Retina (tissue), 1 donor: ENCODE results near the gene CC2D1A.

Source experiments
- DNase-seq: peaks from one replicate; pipeline ENCODE4 v3.0.0-alpha.2; 2016

CC2D1A gene

GRCh38 chr19:13905634-13906520, at the start of gene CC2D1A, which contains the start of gene BRME1:
TSS of gene CC2D1A (plus strand) at chr19:13906201. CDS start at chr19:13906442, 241 bp downstream.
TSS of gene BRME1 (minus strand) at chr19:13906117. CDS start at chr19:13904892, 1,225 bp downstream.
- DNase-seq: peak; percentile 94

DNA sequence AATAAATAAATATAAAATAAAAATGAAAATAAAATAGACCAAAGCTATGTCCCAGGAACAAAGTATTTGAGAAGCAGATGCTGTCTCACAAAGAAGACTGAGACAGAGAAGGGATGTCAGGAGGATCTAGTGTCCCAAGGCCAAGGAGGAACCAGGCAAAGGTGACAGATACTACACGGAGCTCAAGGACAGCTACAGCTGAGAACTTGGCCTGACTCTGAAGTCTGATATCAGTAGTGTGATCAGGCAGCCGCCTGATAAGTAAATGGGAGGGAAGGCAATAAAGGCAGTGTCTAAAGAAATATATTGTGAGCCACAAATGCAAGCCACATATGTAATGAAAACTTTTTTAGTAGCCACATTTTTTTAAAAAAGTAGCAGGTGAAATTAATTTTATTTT, 49.5 kb upstream of the CC2D1A start:
- no peak for DNase-seq

DNA sequence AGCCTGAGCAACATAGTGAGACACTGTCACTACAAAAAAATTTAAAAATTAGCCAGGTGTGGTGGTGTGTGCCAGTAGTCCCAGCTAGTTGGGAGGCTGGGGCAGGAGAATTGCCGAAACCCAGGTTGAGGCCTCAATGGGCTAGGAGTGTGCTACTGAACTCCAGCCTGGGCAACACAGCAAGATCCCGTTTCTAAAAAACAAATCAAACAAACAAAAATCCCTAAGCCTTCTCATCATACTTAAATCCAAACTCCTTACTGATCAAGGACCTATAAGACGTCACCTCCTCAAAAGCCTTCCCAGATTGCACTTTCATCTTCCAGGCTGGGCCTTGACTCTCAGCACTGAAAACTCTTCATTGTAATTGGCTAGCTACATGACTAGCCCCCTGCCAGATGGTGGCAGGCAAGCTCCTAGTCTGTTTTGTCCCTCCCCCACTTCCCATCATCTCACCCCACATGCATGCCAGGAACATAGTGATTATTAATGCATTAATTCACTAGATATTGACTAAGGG, 46.6 kb upstream of the CC2D1A start:
- no peak for DNase-seq

- no peak for DNase-seq
Measured at GRCh38 chr19:13860679-13861391, 45.2 kb upstream of the CC2D1A start.

GRCh38 chr19:13861392-13861713, 44.6 kb upstream of the CC2D1A start:
- no peak for DNase-seq

DNA sequence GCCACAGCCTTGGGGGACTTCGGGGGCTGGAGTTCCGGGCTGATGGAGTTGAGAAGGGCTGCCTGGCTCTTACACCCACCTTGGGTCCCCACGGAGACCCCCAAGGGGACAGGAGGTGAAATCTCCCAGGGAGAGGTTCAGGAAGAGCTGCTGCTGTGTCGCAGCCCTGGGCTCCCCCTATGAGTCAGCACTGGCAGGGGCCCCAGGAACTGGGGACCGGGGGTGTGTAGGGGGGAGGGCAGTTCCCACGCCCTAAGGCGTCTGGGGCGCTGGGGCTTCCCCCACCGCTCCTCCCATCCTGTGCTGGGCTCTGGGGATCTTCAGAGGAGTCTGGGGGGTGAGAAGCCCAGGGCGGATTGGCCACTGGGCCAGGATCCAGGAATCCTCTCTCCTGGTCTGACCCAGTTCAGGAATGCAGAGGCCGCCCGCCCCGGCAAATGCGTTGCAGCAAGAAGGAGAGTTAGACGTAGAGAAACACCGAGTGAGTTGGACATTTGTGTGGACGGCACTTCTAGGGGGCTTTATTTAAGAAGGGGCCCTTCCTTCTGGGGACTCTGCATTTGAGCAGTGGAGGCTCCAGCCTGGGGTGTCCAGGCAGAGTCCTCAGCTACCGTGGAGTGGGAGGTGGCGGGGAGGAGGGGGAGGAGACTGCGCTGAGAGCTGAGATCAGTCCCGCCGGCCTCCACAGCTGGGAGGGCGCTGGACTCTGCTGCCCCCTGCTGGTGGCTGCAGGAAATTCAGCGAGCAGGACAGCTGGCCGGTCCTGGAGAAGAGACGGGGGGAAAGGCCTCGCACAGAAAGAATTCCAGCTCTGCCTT, 44.1 kb upstream of the CC2D1A start:
- DNase-seq: peak; percentile 96

- DNase-seq: peak; percentile 54
Measured at GRCh38 chr19:13864046-13864666, 41.8 kb upstream of the CC2D1A start.

GRCh38 chr19:13864667-13865570, 41.1 kb upstream of the CC2D1A start:
- DNase-seq: peak; percentile 60

DNA sequence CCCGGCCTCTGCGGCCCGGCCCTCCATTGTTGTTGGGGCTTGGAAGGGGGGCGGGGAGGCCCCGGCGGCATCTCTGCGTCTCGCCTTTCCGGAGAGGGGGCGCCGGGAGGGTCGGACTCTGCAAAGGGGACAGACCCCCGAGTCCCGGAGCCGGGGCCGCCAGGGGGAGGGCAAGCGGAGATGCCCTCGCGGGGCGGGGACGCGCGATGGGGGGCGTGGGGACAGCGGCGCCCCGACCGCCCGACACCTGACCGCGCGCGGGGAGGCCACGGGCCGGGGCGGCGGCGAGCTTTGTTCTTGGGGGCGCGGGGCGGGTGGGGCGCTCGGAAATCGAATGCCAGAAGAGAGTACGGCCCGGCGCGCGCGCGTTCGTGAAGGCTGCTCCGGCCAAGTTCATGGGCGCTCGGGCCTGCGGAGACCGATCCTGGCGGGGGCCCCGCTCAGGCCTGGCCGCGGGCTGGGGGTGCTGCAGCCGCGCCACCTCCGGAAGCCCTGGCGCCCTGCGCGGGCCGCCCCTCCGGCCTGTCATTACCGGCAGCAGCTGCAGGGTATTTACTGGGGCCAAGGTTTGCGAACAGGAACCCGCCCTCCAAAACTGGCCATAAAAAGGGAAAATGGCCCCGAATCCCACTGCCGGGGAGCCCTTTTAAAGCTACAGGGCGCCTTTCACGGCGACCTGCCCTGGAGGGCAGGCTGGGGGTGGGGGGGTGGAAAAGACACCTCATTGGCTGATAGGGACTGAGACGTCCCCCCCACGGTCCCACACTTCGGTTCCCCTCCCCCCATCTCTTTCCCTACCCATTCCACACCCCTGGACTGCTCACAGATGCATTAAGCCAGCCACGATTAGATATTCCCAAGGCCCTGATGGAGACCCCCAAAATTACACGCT, 40.2 kb upstream of the CC2D1A start:
- peak; percentile 58 for DNase-seq

GRCh38 chr19:13866463-13867046, 39.4 kb upstream of the CC2D1A start:
- no peak for DNase-seq

- no peak for DNase-seq
Measured at GRCh38 chr19:13868663-13869062, 37.3 kb upstream of the CC2D1A start.

DNA sequence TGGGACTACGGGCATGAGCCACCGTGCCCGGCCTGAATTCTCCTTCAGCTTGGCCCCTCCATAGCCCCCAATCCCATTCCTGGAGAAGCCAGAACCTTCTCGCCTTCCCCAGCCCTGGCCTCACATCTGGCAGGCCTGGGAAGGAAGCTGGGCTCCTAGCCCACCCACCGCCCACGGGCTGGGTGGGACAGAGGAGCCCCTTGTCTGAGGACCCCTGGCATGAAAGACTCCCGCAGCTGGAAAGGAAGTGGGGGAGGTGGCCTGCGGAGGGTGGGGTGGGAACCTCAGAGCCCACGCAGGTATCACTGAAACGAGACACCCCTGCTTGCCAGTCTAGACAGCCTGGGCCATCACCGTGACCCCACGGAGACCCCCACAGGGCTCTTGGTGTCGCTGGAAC, 36.7 kb upstream of the CC2D1A start:
- DNase-seq: no peak

- DNase-seq: no peak
Measured at GRCh38 chr19:13870873-13871272, 35.1 kb upstream of the CC2D1A start.

DNA sequence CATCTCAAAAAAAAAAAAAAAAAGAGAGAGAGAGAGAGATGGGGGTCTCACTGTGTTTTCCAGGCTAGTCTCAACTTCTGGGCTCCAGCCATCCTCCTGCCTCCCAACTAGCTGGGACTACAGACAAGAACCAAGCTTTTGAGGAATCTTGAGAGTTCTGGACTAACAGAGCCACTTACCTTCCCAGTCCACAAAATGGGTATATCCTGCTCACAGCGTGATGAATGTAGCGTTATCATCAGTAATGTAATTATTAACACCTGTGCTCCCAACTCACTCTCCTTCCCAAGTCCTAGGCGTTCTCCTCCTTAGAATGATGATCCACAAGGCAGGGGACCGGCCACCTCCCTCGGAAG, 33.7 kb upstream of the CC2D1A start:
- no peak for DNase-seq

- DNase-seq: no peak
Measured at GRCh38 chr19:13872695-13873389, 33.2 kb upstream of the CC2D1A start.

- DNase-seq: no peak
Measured at GRCh38 chr19:13873834-13874515, 32.0 kb upstream of the CC2D1A start.

GRCh38 chr19:13875824-13876223, 30.2 kb upstream of the CC2D1A start:
- DNase-seq: no peak

DNA sequence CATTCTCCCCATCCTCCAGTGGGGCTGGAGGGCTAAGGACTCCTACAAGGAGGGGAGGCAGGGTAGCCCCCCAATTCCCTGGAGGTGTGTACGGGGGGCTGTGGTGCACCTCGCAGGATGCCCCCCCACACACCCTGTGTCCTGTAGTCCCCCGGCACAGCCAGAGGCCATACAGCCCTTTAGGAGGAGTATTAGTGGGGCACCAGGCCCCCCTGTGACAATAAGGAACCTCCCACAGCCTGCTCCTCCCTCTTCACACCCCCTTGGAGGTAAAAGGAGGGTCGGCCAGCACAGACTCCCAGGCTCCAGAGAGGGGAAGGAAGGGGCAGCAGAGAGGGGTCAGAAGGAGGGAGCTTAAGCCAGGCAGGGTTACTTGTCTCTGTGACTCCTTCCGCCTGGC, 29.2 kb upstream of the CC2D1A start, which contains the start of gene NANOS3:
NANOS3 (plus strand) TSS at position 301 of the 400 bp plus-strand sequence. CDS start 115 bp downstream, outside the sequence.
- DNase-seq: no peak

DNA sequence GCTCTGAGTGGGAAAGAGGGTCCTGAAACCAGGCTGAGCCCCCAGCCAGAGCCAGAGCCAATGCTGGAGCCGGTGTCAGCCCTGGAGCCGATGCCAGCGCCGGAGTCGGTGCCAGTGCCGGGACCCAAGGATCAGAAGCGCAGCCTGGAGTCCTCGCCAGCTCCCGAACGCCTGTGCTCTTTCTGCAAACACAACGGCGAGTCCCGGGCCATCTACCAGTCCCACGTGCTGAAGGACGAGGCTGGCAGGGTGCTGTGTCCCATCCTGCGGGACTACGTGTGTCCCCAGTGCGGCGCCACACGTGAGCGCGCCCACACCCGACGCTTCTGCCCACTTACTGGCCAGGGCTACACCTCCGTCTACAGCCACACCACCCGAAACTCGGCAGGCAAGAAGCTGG, 28.7 kb upstream of the CC2D1A start:
- no peak for DNase-seq
